Smooth muscle cell (in vitro differentiated cells): ENCODE results near the gene TNNT3. TPM values are rescaled to one million over a fixed set of nuclear protein-coding genes. Genes with fewer than 3 reads are reported as not detected.

Experiments used
- DNase-seq: peaks from one replicate; lab custom pipeline; 2025; ENCODE audit not compliant: unreplicated experiment; lab: John Stamatoyannopoulos, UW
- H2AFZ ChIP-seq: fragments of 200-600 bp; sonication (generic); 2 replicates; pipeline ENCODE4 v1.6.0; 2016; ENCODE audit warnings: antibody characterized with exemption, low read depth, mild to moderate bottlenecking
- H3F3A ChIP-seq: fragments of 200-600 bp; sonication (generic); 2 replicates; pipeline ENCODE4 v1.6.0; 2017; ENCODE audit warnings: antibody characterized with exemption, low read depth
- H3K27ac ChIP-seq: fragments of 200-600 bp; sonication (generic); 2 replicates; pipeline ENCODE4 v1.5.1; 2016; ENCODE audit warnings: low read depth, mild to moderate bottlenecking
- H3K27me3 ChIP-seq: fragments of 200-600 bp; sonication (generic); 2 replicates; pipeline ENCODE4 v1.6.1; 2016; ENCODE audit warnings: low read depth, mild to moderate bottlenecking
- H3K36me3 ChIP-seq: fragments of 200-600 bp; sonication (generic); 2 replicates; pipeline ENCODE4 v1.5.1; 2016; ENCODE audit warnings: low read depth
- H3K4me1 ChIP-seq: fragments of 200-600 bp; sonication (generic); 2 replicates; pipeline ENCODE4 v1.5.1; 2016; ENCODE audit warnings: low read depth
- H3K4me2 ChIP-seq: fragments of 200-600 bp; sonication (generic); 2 replicates; pipeline ENCODE4 v1.6.0; 2016; ENCODE audit warnings: mild to moderate bottlenecking
- H3K4me3 ChIP-seq: fragments of 200-600 bp; sonication (generic); 2 replicates; pipeline ENCODE4 v1.5.1; 2016; ENCODE audit warnings: mild to moderate bottlenecking
- H3K79me2 ChIP-seq: fragments of 200-600 bp; sonication (generic); 2 replicates; pipeline ENCODE4 v1.6.0; 2016; ENCODE audit warnings: low read depth, mild to moderate bottlenecking
- H3K9ac ChIP-seq: fragments of 200-600 bp; sonication (generic); 2 replicates; pipeline ENCODE4 v1.6.0; 2016; ENCODE audit warnings: low read depth
- H3K9me3 ChIP-seq: fragments of 200-600 bp; sonication (generic); replicated peaks from 2 replicates; pipeline ENCODE4 v1.5.1; 2016; ENCODE audit warnings: low read depth
- H4K20me1 ChIP-seq: fragments of 200-600 bp; sonication (generic); 2 replicates; pipeline ENCODE4 v1.6.0; 2016; ENCODE audit warnings: low read depth
- WGBS: methylation state at CpG from one replicate; pipeline ENCODE4 v1.1.7; 2016; ENCODE audit warnings: low lambda C conversion rate; 5-methylcytosine and 5-hydroxymethylcytosine counted together
- polyA plus RNA-seq: library from polyadenylated mRNA; unstranded; fragments of >200 nt; fragmentation: Nextera tagmentation; extraction: Ambion mirVana; gene quantifications from 2 replicates; pipeline ENCODE4 v1.2.1, GENCODE V29; 2016
- total RNA-seq: library from RNA; depleted of rRNA; stranded (reverse); fragments of >200 nt; gene quantifications from 2 replicates; pipeline ENCODE4 v1.2.3, GENCODE V29; 2014
- TF ChIP-seq, protein P1 (sequence below): fragments of 200-600 bp; sonication (generic); IDR thresholded peaks from 2 replicates; pipeline ENCODE4 v1.5.1; 2017; ENCODE audit warnings: borderline replicate concordance, mild to moderate bottlenecking, antibody characterized with exemption; ENCODE audit not compliant: insufficient read depth, poor library complexity, severe bottlenecking

TNNT3 gene
- total and polyA plus RNA-seq, 2 experiments from 2014 or later = 0.97 to 1.9 TPM

DNA sequence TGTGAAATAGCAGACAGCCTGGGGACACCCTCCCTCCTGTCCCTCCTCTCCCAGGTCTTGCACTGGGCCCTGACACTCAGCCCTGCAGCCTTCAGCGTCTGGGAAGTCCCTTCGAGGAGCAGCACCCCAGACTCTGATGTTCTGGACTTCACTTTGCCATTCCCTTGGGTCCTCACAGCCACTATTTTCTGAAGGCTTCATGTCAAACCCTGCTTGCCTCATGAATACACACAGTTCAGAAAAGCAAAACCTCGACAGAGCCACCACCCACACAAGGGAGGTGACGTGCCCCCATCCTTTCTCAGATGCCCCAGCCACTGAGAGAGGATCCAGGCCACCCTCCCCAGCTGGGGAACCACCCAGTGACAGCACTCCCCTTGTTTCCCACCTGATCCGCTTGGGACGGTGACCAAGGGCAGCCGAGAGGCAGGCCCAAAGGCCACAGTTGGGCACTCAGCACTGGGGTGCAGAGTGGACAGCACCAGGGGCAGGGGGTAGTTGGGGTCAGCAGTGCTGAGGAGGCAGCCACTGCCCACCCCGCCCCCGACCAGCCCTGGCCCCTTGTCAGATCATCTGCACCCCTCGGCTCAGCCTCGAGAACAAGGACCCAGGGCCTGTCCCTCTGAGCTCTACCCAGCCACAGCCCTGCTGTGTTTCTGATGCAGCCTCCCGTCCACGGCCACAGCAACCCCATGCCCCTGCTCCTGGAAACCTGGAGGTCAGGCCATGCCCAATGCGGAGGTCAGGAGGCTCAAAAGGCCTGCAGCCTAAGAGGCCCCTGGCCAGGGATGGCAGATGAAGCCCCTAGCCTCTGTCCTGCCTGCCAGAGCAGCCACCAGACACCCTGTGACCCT lies 3.1 kb upstream of the TNNT3 start:
- Histone ChIP-seq H3K27me3 (no peaks in the 10 kb centered on the region), H3F3A (no peaks in the 10 kb centered on the region), H3K4me1 (no peaks in the 10 kb centered on the region), H4K20me1 (no peaks in the 10 kb centered on the region), H3K36me3 (no peaks in the 10 kb centered on the region), H2AFZ (no peak overlapping the region), H3K9me3 (no peaks in the 10 kb centered on the region), H3K79me2 (no peaks in the 10 kb centered on the region), H3K4me3 (no peak overlapping the region), H3K27ac (no peak overlapping the region), H3K9ac (no peak overlapping the region), H3K4me2 (no peak overlapping the region)
- 84% methylated on average over 11 of the region's 14 CpGs for WGBS
- no peak for DNase-seq
- TF ChIP-seq, protein P1, sequence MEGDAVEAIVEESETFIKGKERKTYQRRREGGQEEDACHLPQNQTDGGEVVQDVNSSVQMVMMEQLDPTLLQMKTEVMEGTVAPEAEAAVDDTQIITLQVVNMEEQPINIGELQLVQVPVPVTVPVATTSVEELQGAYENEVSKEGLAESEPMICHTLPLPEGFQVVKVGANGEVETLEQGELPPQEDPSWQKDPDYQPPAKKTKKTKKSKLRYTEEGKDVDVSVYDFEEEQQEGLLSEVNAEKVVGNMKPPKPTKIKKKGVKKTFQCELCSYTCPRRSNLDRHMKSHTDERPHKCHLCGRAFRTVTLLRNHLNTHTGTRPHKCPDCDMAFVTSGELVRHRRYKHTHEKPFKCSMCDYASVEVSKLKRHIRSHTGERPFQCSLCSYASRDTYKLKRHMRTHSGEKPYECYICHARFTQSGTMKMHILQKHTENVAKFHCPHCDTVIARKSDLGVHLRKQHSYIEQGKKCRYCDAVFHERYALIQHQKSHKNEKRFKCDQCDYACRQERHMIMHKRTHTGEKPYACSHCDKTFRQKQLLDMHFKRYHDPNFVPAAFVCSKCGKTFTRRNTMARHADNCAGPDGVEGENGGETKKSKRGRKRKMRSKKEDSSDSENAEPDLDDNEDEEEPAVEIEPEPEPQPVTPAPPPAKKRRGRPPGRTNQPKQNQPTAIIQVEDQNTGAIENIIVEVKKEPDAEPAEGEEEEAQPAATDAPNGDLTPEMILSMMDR = no peak

DNA sequence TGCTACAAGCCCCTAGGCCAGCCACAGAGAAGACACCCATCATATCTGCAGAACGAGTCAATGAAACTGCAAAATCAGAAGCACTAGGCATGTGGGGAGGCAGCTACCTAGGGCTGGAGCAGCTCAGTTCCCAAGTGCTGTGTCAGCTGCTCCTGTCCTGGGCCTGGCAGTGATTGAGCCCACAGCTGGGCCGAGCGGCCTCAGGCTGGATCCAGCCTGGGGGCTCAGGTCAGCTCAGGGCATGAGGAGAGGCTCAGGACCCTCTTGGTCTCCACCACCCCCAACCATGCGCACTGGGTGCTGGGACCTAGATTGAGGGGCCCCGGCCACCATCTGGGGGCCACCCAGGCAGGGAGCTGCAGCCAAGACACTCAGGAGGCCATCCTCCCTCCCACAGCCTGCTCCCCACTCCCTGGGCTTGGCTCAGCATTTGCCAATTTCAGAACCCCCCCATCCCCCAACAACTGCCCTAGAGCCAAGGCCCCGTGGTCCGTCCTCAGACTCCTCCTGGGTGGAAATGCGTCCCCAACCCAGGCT lies 2.4 kb upstream of the TNNT3 start:
- H3K4me1 ChIP-seq = no peaks in the 10 kb centered on the region
- no peak overlapping the region for H3K27ac ChIP-seq
- H3K9me3 ChIP-seq = no peaks in the 10 kb centered on the region
- WGBS = 80% methylated on average over 8 of the region's 8 CpGs
- no peak overlapping the region for H2AFZ ChIP-seq
- DNase-seq = no peak
- no peak overlapping the region for H3K4me3 ChIP-seq
- H3K27me3 ChIP-seq = no peaks in the 10 kb centered on the region
- no peaks in the 10 kb centered on the region for H3F3A ChIP-seq
- H3K79me2 ChIP-seq = no peaks in the 10 kb centered on the region
- H3K36me3 ChIP-seq = no peaks in the 10 kb centered on the region
- TF ChIP-seq, protein P1 = no peak
- H3K9ac ChIP-seq = no peak overlapping the region
- no peaks in the 10 kb centered on the region for H4K20me1 ChIP-seq
- no peak overlapping the region for H3K4me2 ChIP-seq

DNA sequence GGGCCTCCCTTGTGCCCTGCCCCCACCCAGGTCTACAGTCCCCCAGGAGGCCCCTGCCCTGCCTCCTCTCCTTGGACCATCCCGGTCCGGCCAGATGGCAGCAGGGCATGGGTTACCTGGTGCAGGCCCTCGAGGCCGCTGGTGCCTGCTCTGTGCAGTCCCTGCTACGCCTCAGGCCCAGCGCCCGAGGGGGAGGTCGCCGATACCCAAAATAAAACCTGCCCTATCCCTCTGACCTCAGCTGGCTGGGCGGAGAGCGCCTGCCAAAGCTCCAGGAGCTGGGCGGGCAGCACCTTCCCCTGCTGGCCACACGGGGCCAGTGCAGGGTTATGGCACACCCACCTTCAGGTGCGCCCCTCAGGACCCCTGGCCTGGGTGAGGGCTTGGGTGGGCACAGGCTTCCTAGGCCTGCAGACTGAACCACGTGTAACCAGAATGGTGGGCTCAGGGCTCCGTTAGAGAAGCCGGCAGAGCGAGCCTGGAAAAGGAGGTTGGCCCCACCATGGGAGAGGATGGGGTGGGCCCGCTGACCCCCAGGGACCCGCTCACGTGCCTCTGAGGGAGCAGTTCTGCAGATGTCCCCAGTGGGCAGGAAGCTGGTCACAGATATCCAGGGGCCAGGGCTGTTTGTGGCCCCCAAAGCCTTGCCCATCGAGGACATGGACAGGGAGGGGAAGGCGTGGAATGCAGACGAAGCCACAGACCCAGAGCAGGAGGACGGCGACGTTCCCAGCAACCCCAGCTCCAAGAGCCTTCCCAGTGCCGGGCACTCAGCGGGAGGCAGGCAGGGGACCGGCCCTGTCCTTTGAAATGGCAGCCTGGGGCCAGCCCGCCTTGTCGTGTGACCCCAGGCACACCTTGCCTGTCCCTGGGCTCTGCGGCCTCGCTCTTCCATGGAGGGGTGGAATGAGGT lies 1.7 kb upstream of the TNNT3 start:
- no peak for DNase-seq
- WGBS = 84% methylated on average over 34 of the region's 34 CpGs
- no peaks in the 10 kb centered on the region for H4K20me1 ChIP-seq

More for the DNA sequence above, 1.7 kb upstream of the TNNT3 start:
- TF ChIP-seq, protein P1 = peak; percentile 37
- no peaks in the 10 kb centered on the region for H3K9me3 ChIP-seq
- H2AFZ ChIP-seq = no peak overlapping the region
- H3K9ac ChIP-seq = no peak overlapping the region
- no peaks in the 10 kb centered on the region for H3K27me3 ChIP-seq
- H3K36me3 ChIP-seq = no peaks in the 10 kb centered on the region
- no peak overlapping the region for H3K27ac ChIP-seq
- H3K4me2 ChIP-seq = no peak overlapping the region
- no peak overlapping the region for H3K4me3 ChIP-seq
- no peaks in the 10 kb centered on the region for H3F3A ChIP-seq
- no peaks in the 10 kb centered on the region for H3K4me1 ChIP-seq
- no peaks in the 10 kb centered on the region for H3K79me2 ChIP-seq
